NCI-H2227 treated with DMSO at 0.1 percent for 48 hours (cell line): ENCODE results near the gene BLVRB.

Source experiments
- DNase-seq: peaks from one replicate; lab custom pipeline; 2025; lab: John Stamatoyannopoulos, UW

Gene BLVRB

GRCh38 chr19:40403262-40403984 lies 62.1 kb downstream of the BLVRB start:
- peak; percentile 93 for DNase-seq

- DNase-seq: no peak
These were observed 65.0 kb downstream of the BLVRB start for GRCh38 chr19:40400559-40400958.

- DNase-seq: peak; percentile 98
These were observed 67.0 kb downstream of the BLVRB start for GRCh38 chr19:40398417-40399131.
